ENCODE measurements around the gene AKAP13. TPM values are rescaled to one million over a fixed set of nuclear protein-coding genes. Genes with fewer than 3 reads are reported as not detected.
A peak's percentile ranks its signal among the peaks of the same experiment; 100 is the strongest.
"Not testable (repeated sequence)": the region's sequence is repeated elsewhere in the genome, so short reads cannot be mapped to it uniquely, and the experiment has no call there.

AKAP13 gene
- polyA plus RNA-seq, 4 donors, result 39.4 to 71.6 (median 58.5) TPM

- Histone ChIP-seq H3K9me3 (ENCODE audit: control insufficient read depth in 2 of 2, insufficient read depth in 1 of 2, low read depth in 1 of 2, low read length in 1 of 2) (no peaks in the 10 kb centered on the region), H3K4me1 (ENCODE audit: control insufficient read depth in 3 of 3, insufficient read depth in 2 of 3, low read depth in 1 of 3, low read length in 2 of 3) (peaks cover 6 to 14% (median 7%) of the 10 kb centered on the region in 3 donors), H3K27me3 (ENCODE audit: control insufficient read depth in 3 of 3, insufficient read depth in 3 of 3, low read length in 3 of 3) (no peaks in the 10 kb centered on the region), H3K27ac (ENCODE audit: low read depth in 1 of 3, low read length in 2 of 3) (peak overlapping the region; percentile 51 to 85 (median 68)), H3K4me3 (ENCODE audit: low read depth in 1 of 3, low read length in 3 of 3) (peak overlapping the region in 2 of 3 donors; percentile 43 to 53), H3K36me3 (ENCODE audit: control insufficient read depth in 3 of 3, insufficient read depth in 2 of 3, low read depth in 1 of 3, low read length in 3 of 3) (no peaks in the 10 kb centered on the region)
- DNase-seq, result peak; percentile 74 to 92
- FAIRE-seq, result no peak
- WGBS, 3 donors, result 14 to 40% (median 20%) methylated on average over 15 of the region's 15 CpGs
Observed at GRCh38 chr15:85795337-85796305, 415.2 kb downstream of the AKAP13 start.

GRCh38 chr15:85796371-85796770, 416.0 kb downstream of the AKAP13 start:
- 79 to 89% (median 83%) methylated on average over 7 of the region's 7 CpGs for WGBS, 3 donors

More at GRCh38 chr15:85796371-85796770, 416.0 kb downstream of the AKAP13 start:
- H3K4me3 ChIP-seq (ENCODE audit: low read depth in 1 of 3, low read length in 3 of 3); H3K36me3 ChIP-seq (ENCODE audit: control insufficient read depth in 3 of 3, insufficient read depth in 2 of 3, low read depth in 1 of 3, low read length in 3 of 3); DNase-seq; FAIRE-seq; H3K9me3 ChIP-seq (ENCODE audit: control insufficient read depth in 2 of 2, insufficient read depth in 1 of 2, low read depth in 1 of 2, low read length in 1 of 2); H3K27me3 ChIP-seq (ENCODE audit: control insufficient read depth in 3 of 3, insufficient read depth in 3 of 3, low read length in 3 of 3): not testable (repeated sequence)
- Histone ChIP-seq H3K4me1 (ENCODE audit: control insufficient read depth in 3 of 3, insufficient read depth in 2 of 3, low read depth in 1 of 3, low read length in 2 of 3) (peaks cover 6 to 14% (median 7%) of the 10 kb centered on the region in 3 donors), H3K27ac (ENCODE audit: low read depth in 1 of 3, low read length in 2 of 3) (peak overlapping the region in 1 of 3 donors; percentile 68)
